SK-N-SH (cell line): ENCODE data around the gene THSD4.

Source experiments
- CHD2 ChIP-seq: fragments of 150-350 bp; IDR thresholded peaks from 2 replicates; pipeline ENCODE4 v1.6.1; 2018; ENCODE audit warnings: low read length; ENCODE audit not compliant: partially characterized antibody
- MXI1 ChIP-seq: IDR thresholded peaks from 2 replicates; pipeline ENCODE4 v1.6.1; 2012; ENCODE audit warnings: mild to moderate bottlenecking, low read depth, low read length, improper control_type of control experiment
- POLR2AphosphoS5 ChIP-seq: IDR thresholded peaks from 2 replicates; pipeline ENCODE4 v1.6.1; 2012; ENCODE audit warnings: low read depth, low read length
- TF ChIP-seq, protein P1 (sequence below): IDR thresholded peaks from 2 replicates; pipeline ENCODE4 v1.4.0; 2012; ENCODE audit warnings: low read depth
- TF ChIP-seq, protein P2 (sequence below): fragments of 200-600 bp; sonication (generic); IDR thresholded peaks from 2 replicates; pipeline ENCODE4 v1.6.1; 2017; ENCODE audit warnings: antibody characterized with exemption, mild to moderate bottlenecking, moderate library complexity

GRCh38 chr15:71437919-71438318 is 322.6 kb downstream of the THSD4 start:
- TF ChIP-seq POLR2AphosphoS5 = no peak
- TF ChIP-seq, protein P1, sequence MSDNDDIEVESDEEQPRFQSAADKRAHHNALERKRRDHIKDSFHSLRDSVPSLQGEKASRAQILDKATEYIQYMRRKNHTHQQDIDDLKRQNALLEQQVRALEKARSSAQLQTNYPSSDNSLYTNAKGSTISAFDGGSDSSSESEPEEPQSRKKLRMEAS = no peak
- no peak for TF ChIP-seq CHD2
- TF ChIP-seq, protein P2, sequence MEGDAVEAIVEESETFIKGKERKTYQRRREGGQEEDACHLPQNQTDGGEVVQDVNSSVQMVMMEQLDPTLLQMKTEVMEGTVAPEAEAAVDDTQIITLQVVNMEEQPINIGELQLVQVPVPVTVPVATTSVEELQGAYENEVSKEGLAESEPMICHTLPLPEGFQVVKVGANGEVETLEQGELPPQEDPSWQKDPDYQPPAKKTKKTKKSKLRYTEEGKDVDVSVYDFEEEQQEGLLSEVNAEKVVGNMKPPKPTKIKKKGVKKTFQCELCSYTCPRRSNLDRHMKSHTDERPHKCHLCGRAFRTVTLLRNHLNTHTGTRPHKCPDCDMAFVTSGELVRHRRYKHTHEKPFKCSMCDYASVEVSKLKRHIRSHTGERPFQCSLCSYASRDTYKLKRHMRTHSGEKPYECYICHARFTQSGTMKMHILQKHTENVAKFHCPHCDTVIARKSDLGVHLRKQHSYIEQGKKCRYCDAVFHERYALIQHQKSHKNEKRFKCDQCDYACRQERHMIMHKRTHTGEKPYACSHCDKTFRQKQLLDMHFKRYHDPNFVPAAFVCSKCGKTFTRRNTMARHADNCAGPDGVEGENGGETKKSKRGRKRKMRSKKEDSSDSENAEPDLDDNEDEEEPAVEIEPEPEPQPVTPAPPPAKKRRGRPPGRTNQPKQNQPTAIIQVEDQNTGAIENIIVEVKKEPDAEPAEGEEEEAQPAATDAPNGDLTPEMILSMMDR = no peak
- no peak for TF ChIP-seq MXI1
